OCI-LY7 (cell line): Measurements from ENCODE around the gene PIK3R6. TPM values are rescaled to one million over a fixed set of nuclear protein-coding genes. Genes with fewer than 3 reads are reported as not detected.

Source experiments
- BruUV-seq: library from RNA; stranded (reverse); fragments of 400-500 nt; replicated peaks from 2 replicates; lab custom pipeline; 2021; lab: Mats Ljungman, UMichigan
- CTCF ChIA-PET: fragments of 300-600 bp; sonication (Branson Sonifier 250); formaldehyde crosslinking; loops from one replicate; lab custom pipeline; 2022; ENCODE audit warnings: antibody characterized with exemption; ENCODE audit not compliant: unreplicated experiment; lab: Charles Lee
- POLR2A ChIA-PET: fragments of 300-600 bp; sonication (Branson Sonifier 250); formaldehyde crosslinking; loops from one replicate; lab custom pipeline; 2022; ENCODE audit warnings: antibody characterized with exemption; lab: Charles Lee
- DNase-seq: peaks from one replicate; pipeline ENCODE4 v3.0.0-alpha.2; 2015; ENCODE audit warnings: low spot score
- H2AFZ ChIP-seq: fragments of 200-600 bp; sonication (generic), shearing (Covaris generic); 2 replicates; pipeline ENCODE4 v1.6.1; 2014; ENCODE audit warnings: mild to moderate bottlenecking, antibody characterized with exemption, low read length, moderate library complexity
- H3K27ac ChIP-seq: fragments of 200-600 bp; sonication (generic); 2 replicates; pipeline ENCODE4 v1.5.1; 2014; ENCODE audit warnings: mixed run types, low read depth, mild to moderate bottlenecking, moderate library complexity, low read length, inconsistent platforms; ENCODE audit not compliant: poor library complexity, severe bottlenecking
- H3K36me3 ChIP-seq: fragments of 200-600 bp; sonication (generic); 2 replicates; pipeline ENCODE4 v1.6.1; 2014; ENCODE audit warnings: mild to moderate bottlenecking, antibody characterized with exemption, low read length, moderate library complexity, mixed read lengths; ENCODE audit not compliant: insufficient read depth
- H3K4me1 ChIP-seq: fragments of 200-600 bp; sonication (generic); 2 replicates; pipeline ENCODE4 v1.5.1; 2014; ENCODE audit warnings: mild to moderate bottlenecking, low read length; ENCODE audit not compliant: insufficient read depth, poor library complexity, severe bottlenecking
- H3K4me2 ChIP-seq: fragments of 200-600 bp; sonication (generic); 2 replicates; pipeline ENCODE4 v1.6.1; 2014; ENCODE audit warnings: mild to moderate bottlenecking, low read length
- H3K4me3 ChIP-seq: fragments of 200-600 bp; sonication (generic); 2 replicates; pipeline ENCODE4 v1.5.1; 2014; ENCODE audit warnings: mild to moderate bottlenecking, low read depth, low read length; ENCODE audit not compliant: poor library complexity, severe bottlenecking
- H3K79me2 ChIP-seq: fragments of 200-600 bp; sonication (generic); 2 replicates; pipeline ENCODE4 v1.6.1; 2016; ENCODE audit warnings: low read depth, mild to moderate bottlenecking, low read length, moderate library complexity, mixed read lengths; ENCODE audit not compliant: insufficient read depth
- H3K9me2 ChIP-seq: fragments of 200-600 bp; sonication (generic); 2 replicates; pipeline ENCODE4 v1.6.1; 2016; ENCODE audit warnings: mild to moderate bottlenecking, low read length, mixed read lengths; ENCODE audit not compliant: insufficient read depth
- H3K9me3 ChIP-seq: fragments of 200-600 bp; sonication (generic); 2 replicates; pipeline ENCODE4 v1.6.1; 2014; ENCODE audit warnings: mild to moderate bottlenecking, mixed run types, low read length, mixed read lengths
- H4K20me1 ChIP-seq: fragments of 200-600 bp; sonication (generic); 2 replicates; pipeline ENCODE4 v1.6.1; 2014; ENCODE audit warnings: mild to moderate bottlenecking, antibody characterized with exemption, low read length, moderate library complexity, mixed read lengths; ENCODE audit not compliant: insufficient read depth
- CTCF ChIP-seq: fragments of 200-600 bp; sonication (generic); conservative IDR thresholded peaks from 2 replicates; pipeline ENCODE4 v1.5.1; 2014; ENCODE audit warnings: mild to moderate bottlenecking, antibody characterized with exemption, low read length, moderate library complexity, mixed read lengths
- EZH2phosphoT487 ChIP-seq: fragments of 200-600 bp; sonication (generic); IDR thresholded peaks from 2 replicates; pipeline ENCODE4 v1.6.1; 2018; ENCODE audit warnings: low read depth, borderline replicate concordance, mild to moderate bottlenecking, mixed run types, antibody characterized with exemption, low read length, moderate library complexity, mixed read lengths
- intact Hi-C: fragments of 100-400 bp; cut with micrococcal nuclease; formaldehyde crosslinking; loops from one replicate; pipeline ENCODE4 v1.10.0; 2022; ENCODE audit not compliant: unreplicated experiment
- total RNA-seq, 2 experiments: library from RNA; depleted of rRNA in 1 of 2; stranded (reverse); fragments of >200 nt in 1 of 2; shearing (Covaris generic) in 1 of 2; gene quantifications; 2 replicates each; pipeline ENCODE4 v1.2.3, GENCODE V29; 2014 to 2022

PIK3R6 gene
- total RNA-seq, 2 experiments from 2014 or later: not detected

GRCh38 chr17:8798846-8799569 is 68.5 kb downstream of the PIK3R6 start, which contains the start of gene MFSD6L:
TSS of gene MFSD6L (minus strand) at chr17:8799365. CDS start at chr17:8799120, 245 bp downstream.
- H3K4me2 ChIP-seq: no peak within 1 kb of the TSS
- no TSS peak for BruUV-seq
- ChIA-PET POLR2A (no interaction called here), CTCF (no interaction called here)
- no peak for DNase-seq
- no peaks in the 10 kb centered on the region for H3K4me1 ChIP-seq
- H3K79me2 ChIP-seq: no peaks in the 10 kb centered on the region
- H3K9me2 ChIP-seq: no peaks in the 10 kb centered on the region
- H4K20me1 ChIP-seq: no peaks in the 10 kb centered on the region
- H2AFZ ChIP-seq: no peak within 1 kb of the TSS
- intact Hi-C loops: no loop called here
- H3K9me3 ChIP-seq: no peaks in the 10 kb centered on the region
- no peak within 1 kb of the TSS for H3K27ac ChIP-seq
- no peaks in the 10 kb centered on the region for H3K36me3 ChIP-seq
- TF ChIP-seq CTCF (no peak), EZH2phosphoT487 (no peak)
- H3K4me3 ChIP-seq: no peak within 1 kb of the TSS

DNA sequence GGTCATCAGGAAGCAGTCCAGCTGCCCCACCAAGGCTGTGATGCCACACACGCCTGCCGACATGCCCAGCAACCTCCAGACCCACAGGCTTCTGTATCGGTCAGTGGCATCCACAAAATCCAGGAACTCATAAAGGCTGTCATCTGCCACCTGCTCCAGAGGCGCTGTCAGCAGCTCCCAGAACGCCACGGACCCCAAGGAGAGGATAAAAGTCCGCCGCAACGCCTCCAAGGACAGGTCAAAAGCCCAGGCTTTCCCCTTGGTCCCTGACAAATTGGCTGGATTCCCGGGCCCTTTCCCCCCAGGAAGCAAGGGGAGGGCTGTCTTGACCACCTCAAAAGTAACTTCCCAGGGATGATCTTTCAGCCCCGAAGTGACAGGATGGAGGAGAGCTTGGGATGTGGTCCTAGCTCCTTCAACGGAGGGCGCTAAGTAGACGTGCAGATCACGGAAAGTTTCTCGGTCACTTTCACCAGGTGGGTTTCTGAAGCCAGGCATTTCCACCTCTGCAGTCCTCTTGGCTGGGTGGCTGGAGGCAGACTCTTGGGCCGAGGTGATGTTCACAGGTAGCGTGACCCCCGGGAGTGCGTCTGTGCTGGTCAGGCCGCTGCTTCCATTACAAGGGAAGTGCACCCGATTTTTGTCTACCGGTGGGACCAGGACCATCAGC is 69.2 kb downstream of the PIK3R6 start:
- BruUV-seq: no TSS peak
- H3K4me2 ChIP-seq: no peak overlapping the region
- no peak overlapping the region for H3K27ac ChIP-seq
- no peak overlapping the region for H3K4me3 ChIP-seq
- ChIA-PET POLR2A (no interaction called here), CTCF (no interaction called here)
- DNase-seq: no peak
- H4K20me1 ChIP-seq: no peaks in the 10 kb centered on the region
- H3K4me1 ChIP-seq: no peaks in the 10 kb centered on the region
- no peak overlapping the region for H2AFZ ChIP-seq
- H3K36me3 ChIP-seq: no peaks in the 10 kb centered on the region
- no peaks in the 10 kb centered on the region for H3K9me2 ChIP-seq
- TF ChIP-seq EZH2phosphoT487 (no peak), CTCF (no peak)
- H3K9me3 ChIP-seq: no peaks in the 10 kb centered on the region
- no peaks in the 10 kb centered on the region for H3K79me2 ChIP-seq
- intact Hi-C loops: no loop called here

DNA sequence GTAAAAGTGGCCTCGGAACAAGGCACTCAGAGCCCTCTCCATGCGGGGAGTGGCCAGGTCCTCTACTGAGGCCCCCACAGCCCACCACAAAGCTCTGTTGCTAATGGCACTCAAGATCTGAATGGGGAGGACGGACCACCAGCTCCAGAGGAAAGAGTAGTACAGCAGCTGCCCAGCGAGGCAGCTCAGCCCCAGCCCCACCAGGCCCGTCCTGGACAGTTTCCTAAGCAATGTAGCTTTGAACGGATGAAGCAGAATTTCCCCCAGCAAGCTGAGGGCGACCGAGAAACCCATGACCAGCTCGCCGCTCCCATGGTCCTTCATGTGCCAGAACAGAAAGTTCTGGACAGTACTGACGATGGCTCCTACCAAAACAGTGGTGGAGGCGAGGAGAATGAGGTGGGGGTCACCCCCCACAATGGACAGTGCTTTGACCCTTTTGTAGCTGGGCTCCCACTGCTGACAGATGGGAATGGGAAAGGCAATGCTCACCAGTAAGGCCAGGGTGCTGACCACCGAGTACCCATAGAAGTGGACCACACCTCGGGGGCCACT is 69.8 kb downstream of the PIK3R6 start:
- POLR2A ChIA-PET: no interaction called here
- Histone ChIP-seq H3K4me2 (no peak overlapping the region), H3K27ac (no peak overlapping the region), H3K9me3 (no peaks in the 10 kb centered on the region), H2AFZ (no peak overlapping the region), H4K20me1 (no peaks in the 10 kb centered on the region), H3K4me1 (no peaks in the 10 kb centered on the region), H3K9me2 (no peaks in the 10 kb centered on the region), H3K36me3 (no peaks in the 10 kb centered on the region), H3K79me2 (no peaks in the 10 kb centered on the region), H3K4me3 (no peak overlapping the region)
- no peak for DNase-seq
- intact Hi-C loops: no loop called here
- BruUV-seq: no TSS peak
- TF ChIP-seq CTCF (no peak), EZH2phosphoT487 (no peak)
- CTCF ChIA-PET: no interaction called here
